A549 (cell line): ENCODE measurements around the gene GTF2H1. TPM values are rescaled to one million over a fixed set of nuclear protein-coding genes. Genes with fewer than 3 reads are reported as not detected.
"Not testable (repeated sequence)": the region's sequence is repeated elsewhere in the genome, so short reads cannot be mapped to it uniquely, and the experiment has no call there.

ENCODE experiments used
- ATAC-seq, 2 experiments: fragments of 200-7000 bp in 1 of 2; fragments of >200 bp in 1 of 2; cut with Nextera tagmentation in 1 of 2; cut with Tn5 transposase in 1 of 2; 3 replicates each; pipeline versions ENCODE4 v1.8.0 to v1.9.1; 2018 to 2020; ENCODE audit warnings: mild to moderate bottlenecking in 1 of 2, moderate library complexity in 1 of 2
- CTCF ChIA-PET: fragments of 300-600 bp; sonication (Branson Sonifier 250); formaldehyde crosslinking; extraction: SDS; loops from one replicate; lab custom pipeline; 2021; ENCODE audit warnings: antibody characterized with exemption, inconsistent platforms; lab: Yijun Ruan, JAX
- POLR2A ChIA-PET: fragments of 350-600 bp; formaldehyde crosslinking; extraction: SDS; loops from one replicate; lab custom pipeline; 2021; ENCODE audit warnings: antibody characterized with exemption, inconsistent platforms; lab: Yijun Ruan, JAX
- DNase-seq, 2 experiments: peaks; one replicate each; pipeline versions ENCODE4 v3.0.0 to v3.0.0-alpha.2; 2011 to 2016; ENCODE audit warnings: low read depth in 1 of 2, low spot score in 1 of 2
- FAIRE-seq: peaks from 2 replicates; lab custom pipeline; 2011; peaks lifted over from hg19 to GRCh38; lab: Jason Lieb, UNC
- H3K27ac ChIP-seq, 2 experiments: fragments of >200 bp; sonication (Bioruptor Twin); formaldehyde crosslinking; 3 replicates each; pipeline ENCODE4 v1.5.1; 2016 to 2017
- H3K4me1 ChIP-seq: fragments of >200 bp; sonication (Bioruptor Twin); formaldehyde crosslinking; 3 replicates; pipeline ENCODE4 v1.6.1; 2016
- H3K4me2 ChIP-seq: fragments of >200 bp; sonication (Bioruptor Twin); formaldehyde crosslinking; 3 replicates; pipeline ENCODE4 v1.6.1; 2016
- H3K4me3 ChIP-seq: fragments of >200 bp; sonication (Bioruptor Twin); formaldehyde crosslinking; 3 replicates; pipeline ENCODE4 v1.5.1; 2016
- H3K9me3 ChIP-seq: fragments of >200 bp; sonication (Bioruptor Twin); formaldehyde crosslinking; 3 replicates; pipeline ENCODE4 v1.6.1; 2016
- EHF ChIP-seq: fragments of 250-450 bp; sonication (Bioruptor Pico); IDR thresholded peaks from 2 replicates; pipeline ENCODE4 v1.5.0; 2020; ENCODE audit warnings: mild to moderate bottlenecking
- EP300 ChIP-seq, 2 experiments: fragments of >200 bp; sonication (Bioruptor Twin); formaldehyde crosslinking; IDR thresholded peaks; 2 replicates in 1 of 2; 3 replicates in 1 of 2; pipeline ENCODE4 v1.6.1; 2016 to 2017
- FOSL2 ChIP-seq, 2 experiments: fragments of 450-650 bp in 1 of 2; fragments of >200 bp in 1 of 2; sonication (Bioruptor Twin) in 1 of 2; formaldehyde crosslinking; IDR thresholded peaks; 2 replicates each; pipeline versions ENCODE4 v1.5.0 to v1.6.1; 2016 to 2020; ENCODE audit warnings: mild to moderate bottlenecking in 1 of 2, moderate library complexity in 1 of 2
- GATA3 ChIP-seq: IDR thresholded peaks from 2 replicates; pipeline ENCODE4 v1.6.1; 2012; ENCODE audit warnings: borderline replicate concordance
- HOXA7 ChIP-seq: fragments of 250-450 bp; sonication (Bioruptor Pico); IDR thresholded peaks from 2 replicates; pipeline ENCODE4 v1.5.0; 2020; ENCODE audit warnings: mild to moderate bottlenecking, moderate library complexity
- HOXB13 ChIP-seq: fragments of 250-450 bp; sonication (Bioruptor Pico); IDR thresholded peaks from 2 replicates; pipeline ENCODE4 v1.5.0; 2020; ENCODE audit warnings: low read depth, mild to moderate bottlenecking, moderate library complexity
- JUN ChIP-seq, 2 experiments: fragments of >200 bp; sonication (Bioruptor Twin); formaldehyde crosslinking; IDR thresholded peaks; 2 replicates in 1 of 2; 3 replicates in 1 of 2; pipeline ENCODE4 v1.6.1; 2016 to 2017
- JUNB ChIP-seq: fragments of >200 bp; sonication (Bioruptor Twin); formaldehyde crosslinking; IDR thresholded peaks from 2 replicates; pipeline ENCODE4 v1.6.1; 2016
- MAX ChIP-seq: IDR thresholded peaks from 2 replicates; pipeline ENCODE4 v1.6.1; 2012
- PBX3 ChIP-seq: IDR thresholded peaks from 2 replicates; pipeline ENCODE4 v1.6.1; 2012
- PHF8 ChIP-seq: fragments of 200-600 bp; sonication (generic); IDR thresholded peaks from 2 replicates; pipeline ENCODE4 v1.6.1; 2016; ENCODE audit warnings: low read depth, mild to moderate bottlenecking, antibody characterized with exemption, moderate library complexity, borderline replicate concordance
- POLR2A ChIP-seq: IDR thresholded peaks from 2 replicates; pipeline ENCODE4 v1.6.1; 2012; ENCODE audit warnings: mild to moderate bottlenecking, low read length
- POLR2AphosphoS2 ChIP-seq: conservative IDR thresholded peaks from 2 replicates; pipeline ENCODE4 v1.6.1; 2012; ENCODE audit warnings: low read length, improper control_type of control experiment, inconsistent platforms
- RARB ChIP-seq: fragments of 250-450 bp; sonication (Bioruptor Pico); IDR thresholded peaks from 2 replicates; pipeline ENCODE4 v1.8.0; 2021; ENCODE audit warnings: mild to moderate bottlenecking, moderate library complexity
- RCOR1 ChIP-seq: fragments of 150-350 bp; IDR thresholded peaks from 2 replicates; pipeline ENCODE4 v1.6.1; 2014; ENCODE audit warnings: antibody characterized with exemption, low read length, low read depth
- TFCP2L1 ChIP-seq: fragments of 250-450 bp; sonication (Bioruptor Pico); IDR thresholded peaks from 2 replicates; pipeline ENCODE4 v1.5.0; 2021; ENCODE audit warnings: mild to moderate bottlenecking
- TP53 ChIP-seq: fragments of 250-450 bp; sonication (Bioruptor Pico); IDR thresholded peaks from 2 replicates; pipeline ENCODE4 v1.5.0; 2021; ENCODE audit warnings: mild to moderate bottlenecking, moderate library complexity
- WGBS: methylation state at CpG from one replicate; pipeline ENCODE4 v1.1.6; 2017; ENCODE audit errors: missing lambda C conversion rate; 5-methylcytosine and 5-hydroxymethylcytosine counted together
- polyA plus RNA-seq, 4 experiments: library from polyadenylated mRNA; depleted of rRNA in 3 of 4; stranded (reverse); fragments of >200 nt; fragmentation: RNase III in 1 of 4; extraction: RNeasy Plus Mini Kit Qiagen cat#74134 plus additional on column Dnase treatment in 1 of 4; gene quantifications; 2 replicates in 3 of 4; 3 replicates in 1 of 4; pipeline ENCODE4 v1.2.3, GENCODE V29; 2011 to 2017
- TF ChIP-seq, protein P1 (sequence below): fragments of 200-600 bp; sonication (generic); IDR thresholded peaks from 2 replicates; pipeline ENCODE4 v1.6.1; 2016; ENCODE audit warnings: antibody characterized with exemption, mild to moderate bottlenecking, moderate library complexity

GTF2H1 gene
- polyA plus RNA-seq, 2 of the 4 experiments (the other 2 are of a cell fraction), result 38.8 to 56.0 TPM

DNA sequence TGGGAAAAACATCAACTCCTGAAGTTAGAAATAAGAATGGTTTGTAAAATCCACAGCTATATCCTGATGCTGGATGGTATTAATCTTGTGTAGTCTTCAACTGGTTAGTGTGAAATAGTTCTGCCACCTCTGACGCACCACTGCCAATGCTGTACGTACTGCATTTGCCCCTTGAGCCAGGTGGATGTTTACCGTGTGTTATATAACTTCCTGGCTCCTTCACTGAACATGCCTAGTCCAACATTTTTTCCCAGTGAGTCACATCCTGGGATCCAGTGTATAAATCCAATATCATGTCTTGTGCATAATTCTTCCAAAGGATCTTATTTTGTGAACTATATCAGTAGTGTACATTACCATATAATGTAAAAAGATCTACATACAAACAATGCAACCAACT is 85.0 kb downstream of the GTF2H1 start:
- CTCF ChIA-PET, result interaction anchor here (0.6 to 1.8 kb wide), 4 partner anchors 11 to 87 kb away, joined by 3 to 6 read pairs (median 4); no protein-coding TSS in a partner anchor
- H3K9me3 ChIP-seq; FAIRE-seq; TF ChIP-seq FOSL2 (IDR thresholded peaks at IDR 0.05): not testable (repeated sequence)
- ATAC-seq, result peak; percentile 19 to 65; a peak in 4 of 6 replicates
- WGBS, result 6% methylated on average over 3 of the region's 3 CpGs
- peak in 1 of 2 experiments; percentile 82 for DNase-seq
- Histone ChIP-seq H3K27ac (peak overlapping the region; percentile 46 to 73; a peak in 5 of 6 replicates), H3K4me1 (peaks cover 56% of the 10 kb centered on the region), H3K4me3 (peak overlapping the region; percentile 18; the same call in 1 of the 3 replicates), H3K4me2 (peak overlapping the region; percentile 63)
- POLR2A ChIA-PET, result interaction anchor here (3.3 kb wide), 1 partner anchor 13 kb away, joined by 26 read pairs; the partner anchor contains the start of gene LDHA
- 0 out of 5 replicates have a peak, but pooled peaks of 1 of the 2 experiments have one; percentile 37 for TF ChIP-seq EP300 (IDR thresholded peaks at IDR 0.05)
- peak; percentile 57; the same call in 1 of the 2 replicates for TF ChIP-seq JUNB
- peak; percentile 55 for TF ChIP-seq MAX
- TF ChIP-seq FOSL2 (CRISPR knock-in tag; IDR thresholded peaks at IDR 0.05), result peak; percentile 73
- TF ChIP-seq GATA3, result peak; percentile 29; the same call in 1 of the 2 replicates
- TF ChIP-seq HOXB13 (CRISPR knock-in tag), result 0 out of 2 replicates have a peak, but pooled peaks have one; percentile 28

- FAIRE-seq (no peak), ATAC-seq (peak in 1 of 2 experiments; percentile 21; a peak in 3 of 6 replicates), DNase-seq (peak in 1 of 2 experiments; percentile 32)
- H3K4me3 ChIP-seq, result no peak overlapping the region
- H3K9me3 ChIP-seq, result no peaks in the 10 kb centered on the region
- 89% methylated on average over 9 of the region's 9 CpGs for WGBS
- peak overlapping the region; percentile 38 to 76; a peak in 3 of 6 replicates for H3K27ac ChIP-seq
- TF ChIP-seq RCOR1, result no peak
- TF ChIP-seq RARB (CRISPR knock-in tag), result peak; percentile 38; the same call in 1 of the 2 replicates
- peak; percentile 22 to 81; a peak in 3 of 5 replicates for TF ChIP-seq JUN (IDR thresholded peaks at IDR 0.05)
- TF ChIP-seq POLR2A, result no peak
- peak; percentile 74; the same call in 1 of the 2 replicates for TF ChIP-seq POLR2AphosphoS2
- TF ChIP-seq, protein P1, sequence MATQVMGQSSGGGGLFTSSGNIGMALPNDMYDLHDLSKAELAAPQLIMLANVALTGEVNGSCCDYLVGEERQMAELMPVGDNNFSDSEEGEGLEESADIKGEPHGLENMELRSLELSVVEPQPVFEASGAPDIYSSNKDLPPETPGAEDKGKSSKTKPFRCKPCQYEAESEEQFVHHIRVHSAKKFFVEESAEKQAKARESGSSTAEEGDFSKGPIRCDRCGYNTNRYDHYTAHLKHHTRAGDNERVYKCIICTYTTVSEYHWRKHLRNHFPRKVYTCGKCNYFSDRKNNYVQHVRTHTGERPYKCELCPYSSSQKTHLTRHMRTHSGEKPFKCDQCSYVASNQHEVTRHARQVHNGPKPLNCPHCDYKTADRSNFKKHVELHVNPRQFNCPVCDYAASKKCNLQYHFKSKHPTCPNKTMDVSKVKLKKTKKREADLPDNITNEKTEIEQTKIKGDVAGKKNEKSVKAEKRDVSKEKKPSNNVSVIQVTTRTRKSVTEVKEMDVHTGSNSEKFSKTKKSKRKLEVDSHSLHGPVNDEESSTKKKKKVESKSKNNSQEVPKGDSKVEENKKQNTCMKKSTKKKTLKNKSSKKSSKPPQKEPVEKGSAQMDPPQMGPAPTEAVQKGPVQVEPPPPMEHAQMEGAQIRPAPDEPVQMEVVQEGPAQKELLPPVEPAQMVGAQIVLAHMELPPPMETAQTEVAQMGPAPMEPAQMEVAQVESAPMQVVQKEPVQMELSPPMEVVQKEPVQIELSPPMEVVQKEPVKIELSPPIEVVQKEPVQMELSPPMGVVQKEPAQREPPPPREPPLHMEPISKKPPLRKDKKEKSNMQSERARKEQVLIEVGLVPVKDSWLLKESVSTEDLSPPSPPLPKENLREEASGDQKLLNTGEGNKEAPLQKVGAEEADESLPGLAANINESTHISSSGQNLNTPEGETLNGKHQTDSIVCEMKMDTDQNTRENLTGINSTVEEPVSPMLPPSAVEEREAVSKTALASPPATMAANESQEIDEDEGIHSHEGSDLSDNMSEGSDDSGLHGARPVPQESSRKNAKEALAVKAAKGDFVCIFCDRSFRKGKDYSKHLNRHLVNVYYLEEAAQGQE, result peak; percentile 29; the same call in 1 of the 2 replicates
- peak; percentile 74 for TF ChIP-seq TFCP2L1 (CRISPR knock-in tag)
- 0 out of 2 replicates have a peak, but pooled peaks have one; percentile 33 for TF ChIP-seq HOXA7 (CRISPR knock-in tag)
- TF ChIP-seq PBX3, result 0 out of 2 replicates have a peak, but pooled peaks have one; percentile 13
- ChIA-PET CTCF (interaction anchor here (0.6 to 2.1 kb wide), 7 partner anchors 10 to 113 kb away, joined by 3 to 5 read pairs (median 4); partner anchors contain the start of gene LDHA), POLR2A (interaction anchor here (1.3 to 3.3 kb wide), 3 partner anchors 14 to 119 kb away, joined by 4 to 26 read pairs (median 4); partner anchors contain the start of gene LDHA)
- no peak overlapping the region for H3K4me2 ChIP-seq
- H3K4me1 ChIP-seq, result peaks cover 44% of the 10 kb centered on the region
Observed at GRCh38 chr11:18408558-18409291, 86.4 kb downstream of the GTF2H1 start.

GRCh38 chr11:18416459-18416858 is 94.1 kb downstream of the GTF2H1 start:
- Histone ChIP-seq H3K4me2 (no peak overlapping the region), H3K4me3 (no peak overlapping the region), H3K4me1 (0 out of 3 replicates have a peak, but pooled peaks cover 6% of the 10 kb centered on the region), H3K27ac (no peak overlapping the region), H3K9me3 (no peaks in the 10 kb centered on the region)
- POLR2A ChIA-PET, result no interaction called here
- ATAC-seq (no peak), DNase-seq (no peak), FAIRE-seq (no peak)
- 85% methylated on average over 3 of the region's 3 CpGs for WGBS
- CTCF ChIA-PET, result no interaction called here
- TF ChIP-seq EHF (CRISPR knock-in tag) (no peak), TP53 (CRISPR knock-in tag) (no peak), PBX3 (no peak), PHF8 (no peak)
- TF ChIP-seq, protein P1, result no peak
